Measurements from ENCODE around the gene LAMB4.

Gene LAMB4

GRCh38 chr7:108018668-108019067 is 111.5 kb downstream of the LAMB4 start:
- in situ Hi-C loops (cut with MboI; ENCODE audit: low sequenced_read_pairs): no loop called here

GRCh38 chr7:108017776-108018151 is 112.4 kb downstream of the LAMB4 start:
- in situ Hi-C loops (cut with MboI; ENCODE audit: low sequenced_read_pairs): no loop called here

- in situ Hi-C loops (cut with MboI; ENCODE audit: low sequenced_read_pairs): no loop called here
Measured at GRCh38 chr7:108016841-108017775, 113.1 kb downstream of the LAMB4 start.

- in situ Hi-C loops (cut with MboI; ENCODE audit: low sequenced_read_pairs): no loop called here
Measured at GRCh38 chr7:108015740-108016139, 114.4 kb downstream of the LAMB4 start.

GRCh38 chr7:108014747-108015682 is 115.1 kb downstream of the LAMB4 start:
- in situ Hi-C loops (cut with MboI; ENCODE audit: low sequenced_read_pairs): no loop called here

- in situ Hi-C loops (cut with MboI; ENCODE audit: low sequenced_read_pairs): no loop called here
Measured at GRCh38 chr7:108014215-108014614, 115.9 kb downstream of the LAMB4 start.

- in situ Hi-C loops (cut with MboI; ENCODE audit: low sequenced_read_pairs): no loop called here
Measured at GRCh38 chr7:108012499-108013430, 117.4 kb downstream of the LAMB4 start.

GRCh38 chr7:108010377-108010776 is 119.8 kb downstream of the LAMB4 start:
- in situ Hi-C loops (cut with MboI; ENCODE audit: low sequenced_read_pairs): no loop called here

- in situ Hi-C loops (cut with MboI; ENCODE audit: low sequenced_read_pairs): no loop called here
Measured at GRCh38 chr7:108009873-108010272, 120.3 kb downstream of the LAMB4 start.

GRCh38 chr7:108008827-108009226 is 121.3 kb downstream of the LAMB4 start:
- in situ Hi-C loops (cut with MboI; ENCODE audit: low sequenced_read_pairs): no loop called here

- in situ Hi-C loops (cut with MboI; ENCODE audit: low sequenced_read_pairs): no loop called here
Measured at GRCh38 chr7:108008240-108008639, 121.9 kb downstream of the LAMB4 start.

GRCh38 chr7:108007762-108008161 is 122.4 kb downstream of the LAMB4 start:
- in situ Hi-C loops (cut with MboI; ENCODE audit: low sequenced_read_pairs): no loop called here

GRCh38 chr7:108007261-108007660 is 122.9 kb downstream of the LAMB4 start:
- in situ Hi-C loops (cut with MboI; ENCODE audit: low sequenced_read_pairs): no loop called here

- in situ Hi-C loops (cut with MboI; ENCODE audit: low sequenced_read_pairs): no loop called here
Measured at GRCh38 chr7:108004220-108005142, 125.7 kb downstream of the LAMB4 start.

- in situ Hi-C loops (cut with MboI; ENCODE audit: low sequenced_read_pairs): no loop called here
Measured at GRCh38 chr7:108003599-108003935, 126.6 kb downstream of the LAMB4 start.

GRCh38 chr7:108002726-108003598 is 127.2 kb downstream of the LAMB4 start, which contains the start of gene LAMB1:
Gene LAMB1 (minus strand): TSS chr7:108003161. CDS start chr7:108002885, 276 bp downstream.
- in situ Hi-C loops (cut with MboI; ENCODE audit: low sequenced_read_pairs): no loop called here

GRCh38 chr7:108001764-108002725 is 128.1 kb downstream of the LAMB4 start:
- in situ Hi-C loops (cut with MboI; ENCODE audit: low sequenced_read_pairs): no loop called here
